Activated CD4-positive, CD25-positive, alpha-beta regulatory T cell treated with anti-CD3 and anti-CD28 coated beads, Interleukin-2, amount 50 U/mL, for 72 hours (primary cell): Measurements from ENCODE around the gene RCOR2.
"Not testable (repeated sequence)": the region's sequence is repeated elsewhere in the genome, so short reads cannot be mapped to it uniquely, and the experiment has no call there.

Experiments used
- DNase-seq: peaks from one replicate; pipeline ENCODE4 v3.0.0; 2021

RCOR2 gene

GRCh38 chr11:63875506-63876065 lies 41.4 kb downstream of the RCOR2 start:
- DNase-seq: no peak

GRCh38 chr11:63874511-63874910 lies 42.5 kb downstream of the RCOR2 start:
- DNase-seq: no peak

GRCh38 chr11:63873311-63873710 lies 43.7 kb downstream of the RCOR2 start:
- DNase-seq: no peak

- no peak for DNase-seq
These were observed 44.2 kb downstream of the RCOR2 start for GRCh38 chr11:63872800-63873197.

GRCh38 chr11:63871962-63872799 lies 44.8 kb downstream of the RCOR2 start:
- DNase-seq: no peak

GRCh38 chr11:63870351-63871140 lies 46.4 kb downstream of the RCOR2 start:
- DNase-seq: no peak

GRCh38 chr11:63869683-63870082 lies 47.3 kb downstream of the RCOR2 start:
- no peak for DNase-seq

GRCh38 chr11:63869171-63869591 lies 47.8 kb downstream of the RCOR2 start:
- DNase-seq: no peak

GRCh38 chr11:63868399-63869064 lies 48.4 kb downstream of the RCOR2 start:
- DNase-seq: no peak

- no peak for DNase-seq
These were observed 49.5 kb downstream of the RCOR2 start for GRCh38 chr11:63867511-63867910.

- peak; percentile 55 for DNase-seq
These were observed 50.8 kb downstream of the RCOR2 start for GRCh38 chr11:63866211-63866610.

GRCh38 chr11:63863620-63864019 lies 53.3 kb downstream of the RCOR2 start:
- DNase-seq: not testable (repeated sequence)

GRCh38 chr11:63862923-63863322 lies 54.0 kb downstream of the RCOR2 start:
- DNase-seq: no peak
